SK-N-MC (cell line): ENCODE results near the gene NFKB1.

ENCODE experiments used
- DNase-seq: peaks from one replicate; pipeline ENCODE4 v3.0.0-alpha.2; 2011; ENCODE audit warnings: low read depth, low spot score
- H3K27ac ChIP-seq: fragments of 200-600 bp; sonication (generic); 2 replicates; pipeline ENCODE4 v1.5.1; 2016; ENCODE audit warnings: mixed run types
- H3K36me3 ChIP-seq: fragments of 200-600 bp; sonication (generic); 2 replicates; pipeline ENCODE4 v1.6.1; 2017; ENCODE audit warnings: antibody characterized with exemption, low read length, mixed read lengths; ENCODE audit not compliant: insufficient read depth
- H3K4me3 ChIP-seq: fragments of 200-600 bp; sonication (generic); 2 replicates; pipeline ENCODE4 v1.5.1; 2016
- H3K9ac ChIP-seq: fragments of 200-600 bp; sonication (generic); 2 replicates; pipeline ENCODE4 v1.8.0; 2017; ENCODE audit warnings: mixed run types, mixed read lengths; ENCODE audit not compliant: insufficient read length
- H3K9me3 ChIP-seq: fragments of 200-600 bp; sonication (generic); 2 replicates; pipeline ENCODE4 v1.6.1; 2017; ENCODE audit warnings: low read depth, mild to moderate bottlenecking, antibody characterized with exemption, low read length, moderate library complexity, mixed read lengths
- EZH2 ChIP-seq: fragments of 200-600 bp; sonication (generic); IDR thresholded peaks from one replicate; pipeline ENCODE4 v1.6.1; 2017; ENCODE audit warnings: antibody characterized with exemption
- FOXP2 ChIP-seq: optimal IDR thresholded peaks from 2 replicates; pipeline ENCODE3; 2011; ENCODE audit warnings: mild to moderate bottlenecking, moderate library complexity; ENCODE audit not compliant: insufficient read depth; ENCODE audit errors: extremely low read length, control extremely low read depth
- POLR2AphosphoS5 ChIP-seq: IDR thresholded peaks from 2 replicates; pipeline ENCODE4 v1.6.1; 2012; ENCODE audit warnings: mild to moderate bottlenecking, low read depth, low read length, borderline replicate concordance

NFKB1 gene

GRCh38 chr4:102505708-102506107 lies 4.5 kb downstream of the NFKB1 start:
- Histone ChIP-seq H3K27ac (no peak overlapping the region), H3K9me3 (no peaks in the 10 kb centered on the region), H3K4me3 (no peak overlapping the region), H3K9ac (no peak overlapping the region), H3K36me3 (no peaks in the 10 kb centered on the region)
- TF ChIP-seq FOXP2, result no peak
- TF ChIP-seq POLR2AphosphoS5, result no peak
- no peak for TF ChIP-seq EZH2
- DNase-seq, result no peak

GRCh38 chr4:102506523-102506922 lies 5.4 kb downstream of the NFKB1 start:
- Histone ChIP-seq H3K4me3 (no peak overlapping the region), H3K27ac (no peak overlapping the region), H3K36me3 (no peaks in the 10 kb centered on the region), H3K9ac (no peak overlapping the region), H3K9me3 (no peaks in the 10 kb centered on the region)
- no peak for TF ChIP-seq POLR2AphosphoS5
- TF ChIP-seq FOXP2, result no peak
- TF ChIP-seq EZH2, result no peak
- DNase-seq, result no peak

- H3K36me3 ChIP-seq, result 0 out of 2 replicates have a peak, but pooled peaks cover 4% of the 10 kb centered on the region
- no peak for TF ChIP-seq FOXP2
- TF ChIP-seq POLR2AphosphoS5, result no peak
- TF ChIP-seq EZH2, result no peak
- peaks cover 5% of the 10 kb centered on the region; the same call in 1 of the 2 replicates for H3K9me3 ChIP-seq
- no peak overlapping the region for H3K4me3 ChIP-seq
- no peak for DNase-seq
- H3K27ac ChIP-seq, result no peak overlapping the region
- H3K9ac ChIP-seq, result no peak overlapping the region
Measured at GRCh38 chr4:102511830-102512605, 10.9 kb downstream of the NFKB1 start.

- Histone ChIP-seq H3K9me3 (peaks cover 5% of the 10 kb centered on the region; the same call in 1 of the 2 replicates), H3K9ac (no peak overlapping the region), H3K4me3 (no peak overlapping the region), H3K27ac (no peak overlapping the region), H3K36me3 (0 out of 2 replicates have a peak, but pooled peaks cover 4% of the 10 kb centered on the region)
- no peak for DNase-seq
- no peak for TF ChIP-seq FOXP2
- TF ChIP-seq POLR2AphosphoS5, result no peak
- TF ChIP-seq EZH2, result no peak
Measured at GRCh38 chr4:102514298-102514964, 13.3 kb downstream of the NFKB1 start.

- TF ChIP-seq POLR2AphosphoS5, result no peak
- no peak for TF ChIP-seq EZH2
- Histone ChIP-seq H3K9ac (no peak overlapping the region), H3K27ac (no peak overlapping the region), H3K9me3 (peaks cover 5% of the 10 kb centered on the region; the same call in 1 of the 2 replicates), H3K4me3 (no peak overlapping the region), H3K36me3 (0 out of 2 replicates have a peak, but pooled peaks cover 4% of the 10 kb centered on the region)
- no peak for DNase-seq
Measured at GRCh38 chr4:102517753-102518152, 16.6 kb downstream of the NFKB1 start.

GRCh38 chr4:102518703-102519131 lies 17.6 kb downstream of the NFKB1 start:
- Histone ChIP-seq H3K4me3 (no peak overlapping the region), H3K27ac (no peak overlapping the region), H3K36me3 (0 out of 2 replicates have a peak, but pooled peaks cover 4% of the 10 kb centered on the region), H3K9ac (no peak overlapping the region), H3K9me3 (peaks cover 5% of the 10 kb centered on the region; the same call in 1 of the 2 replicates)
- TF ChIP-seq POLR2AphosphoS5, result no peak
- no peak for TF ChIP-seq EZH2
- no peak for TF ChIP-seq FOXP2
- no peak for DNase-seq

GRCh38 chr4:102519925-102520324 lies 18.8 kb downstream of the NFKB1 start:
- H3K27ac ChIP-seq, result no peak overlapping the region
- no peak for TF ChIP-seq EZH2
- TF ChIP-seq POLR2AphosphoS5, result no peak
- no peak for TF ChIP-seq FOXP2
- peaks cover 5% of the 10 kb centered on the region; the same call in 1 of the 2 replicates for H3K9me3 ChIP-seq
- DNase-seq, result no peak
- H3K9ac ChIP-seq, result no peak overlapping the region
- no peak overlapping the region for H3K4me3 ChIP-seq
- 0 out of 2 replicates have a peak, but pooled peaks cover 4% of the 10 kb centered on the region for H3K36me3 ChIP-seq

GRCh38 chr4:102521570-102521969 lies 20.4 kb downstream of the NFKB1 start:
- Histone ChIP-seq H3K9me3 (peaks cover 3% of the 10 kb centered on the region; the same call in 1 of the 2 replicates), H3K27ac (no peak overlapping the region), H3K4me3 (no peak overlapping the region), H3K36me3 (0 out of 2 replicates have a peak, but pooled peaks cover 4% of the 10 kb centered on the region), H3K9ac (no peak overlapping the region)
- no peak for DNase-seq
- no peak for TF ChIP-seq EZH2
- TF ChIP-seq POLR2AphosphoS5, result no peak
- no peak for TF ChIP-seq FOXP2

- H3K4me3 ChIP-seq, result no peak overlapping the region
- H3K9me3 ChIP-seq, result no peaks in the 10 kb centered on the region
Measured at GRCh38 chr4:102522031-102522440, 20.9 kb downstream of the NFKB1 start.

More at GRCh38 chr4:102522031-102522440, 20.9 kb downstream of the NFKB1 start:
- H3K9ac ChIP-seq, result no peak overlapping the region
- TF ChIP-seq FOXP2 (no peak), EZH2 (no peak), POLR2AphosphoS5 (no peak)
- DNase-seq, result no peak
- H3K27ac ChIP-seq, result no peak overlapping the region
- no peaks in the 10 kb centered on the region for H3K36me3 ChIP-seq
